Neuron (in vitro differentiated cells): ENCODE results near the gene POU2F2.

ENCODE experiments used
- H2AFZ ChIP-seq: one replicate; pipeline ENCODE4 v1.6.1; 2013; ENCODE audit warnings: low read depth, mild to moderate bottlenecking, inconsistent platforms, low read length, moderate library complexity
- H3K27me3 ChIP-seq: one replicate; pipeline ENCODE4 v1.6.1; 2013; ENCODE audit warnings: low read length; ENCODE audit not compliant: insufficient read depth
- H3K36me3 ChIP-seq: one replicate; pipeline ENCODE4 v1.6.1; 2013; ENCODE audit warnings: low read length; ENCODE audit not compliant: insufficient read depth
- H3K4me1 ChIP-seq: one replicate; pipeline ENCODE4 v1.6.1; 2013; ENCODE audit warnings: low read length; ENCODE audit not compliant: insufficient read depth
- H3K4me3 ChIP-seq: 2 replicates; pipeline ENCODE4 v1.5.1; 2013; ENCODE audit warnings: mild to moderate bottlenecking, low read length, moderate library complexity
- H3K9me3 ChIP-seq: one replicate; pipeline ENCODE4 v1.6.1; 2013; ENCODE audit warnings: low read length

The POU2F2 gene

DNA sequence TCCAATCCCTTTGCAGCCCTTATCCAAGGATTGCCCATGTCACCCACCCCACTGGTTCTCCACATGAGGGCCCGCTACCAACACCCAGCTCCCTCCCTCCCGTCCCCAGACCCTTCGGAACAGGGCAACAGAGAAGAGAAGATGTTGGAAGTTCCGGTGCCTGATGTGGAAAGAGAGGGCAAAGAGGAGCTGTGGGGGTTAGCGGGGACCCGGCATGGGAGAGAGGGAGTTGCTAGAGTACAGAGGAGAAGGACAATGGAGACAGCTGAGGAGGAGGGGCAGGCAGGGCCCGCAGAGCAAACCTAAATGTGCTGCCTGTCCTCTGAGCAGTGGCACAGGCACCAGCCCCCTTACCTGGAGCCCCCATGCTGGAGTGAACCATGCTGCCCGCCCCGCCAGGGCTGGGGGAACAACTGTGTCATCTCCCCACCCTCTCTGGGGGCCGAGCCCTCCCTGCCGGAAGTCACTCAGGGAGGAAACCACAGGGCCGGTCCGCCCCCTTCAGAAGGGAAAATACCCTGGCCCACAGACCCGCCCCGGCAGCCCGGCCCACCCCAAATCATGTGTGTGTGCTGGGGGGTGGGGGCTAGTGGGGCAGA is at the start of gene POU2F2:
Gene POU2F2, minus strand, starts transcription at position 417 of the 599 bp plus-strand sequence. Its CDS starts 35 bp downstream, at position 382.
- H3K9me3 ChIP-seq = no peaks in the 10 kb centered on the region
- H2AFZ ChIP-seq = no peak within 1 kb of the TSS
- no peak within 1 kb of the TSS for H3K4me3 ChIP-seq
- no peaks in the 10 kb centered on the region for H3K36me3 ChIP-seq
- H3K27me3 ChIP-seq = peaks cover 33% of the 10 kb centered on the region
- H3K4me1 ChIP-seq = peaks cover 24% of the 10 kb centered on the region

DNA sequence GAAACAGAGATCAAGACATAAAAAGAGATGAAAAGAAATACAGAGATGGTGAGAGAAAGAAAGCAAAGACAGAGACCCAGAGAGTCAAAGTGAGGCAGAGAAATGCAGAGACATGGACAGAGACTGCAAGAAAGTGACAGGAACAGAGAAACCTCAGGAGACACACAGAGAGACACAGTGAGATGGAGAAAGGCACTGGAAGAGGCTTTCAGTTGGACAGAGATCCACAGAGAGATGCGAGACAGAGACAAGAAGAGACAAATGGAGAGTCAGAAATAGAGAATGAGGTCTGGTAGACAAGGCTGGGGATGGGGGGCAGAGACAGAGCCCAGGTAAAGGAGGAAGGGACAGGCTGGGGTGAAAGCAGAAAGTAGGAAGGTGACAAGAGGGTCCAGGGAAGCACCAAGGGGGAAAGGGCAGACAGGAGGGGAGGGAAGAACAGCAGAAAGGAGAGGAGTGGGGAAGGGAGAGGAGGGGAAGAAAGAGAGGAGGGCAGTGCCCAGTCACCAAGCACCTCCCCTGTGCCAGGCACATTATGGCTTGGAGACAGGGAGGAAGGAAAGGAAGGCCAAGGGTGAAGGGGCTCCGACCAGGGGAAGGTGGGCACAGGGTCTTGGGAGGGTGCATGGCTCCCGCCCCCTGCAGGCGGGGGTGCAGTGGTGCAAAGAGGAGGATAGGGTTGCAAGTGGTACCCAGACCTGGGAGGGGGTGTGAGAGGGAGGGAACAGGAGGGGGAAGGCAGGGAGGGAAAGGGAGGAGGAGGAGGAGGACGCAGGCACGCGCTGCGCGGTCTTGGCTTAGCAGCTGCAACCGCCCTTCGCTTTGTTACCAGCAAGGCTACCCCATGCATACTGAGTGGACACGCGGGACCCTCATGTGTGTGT is 46.8 kb upstream of the POU2F2 start:
- H3K36me3 ChIP-seq = no peaks in the 10 kb centered on the region
- H3K27me3 ChIP-seq = peaks cover 22% of the 10 kb centered on the region
- no peak overlapping the region for H2AFZ ChIP-seq
- H3K4me1 ChIP-seq = peaks cover 37% of the 10 kb centered on the region
- H3K4me3 ChIP-seq = no peak overlapping the region
- H3K9me3 ChIP-seq = no peaks in the 10 kb centered on the region

DNA sequence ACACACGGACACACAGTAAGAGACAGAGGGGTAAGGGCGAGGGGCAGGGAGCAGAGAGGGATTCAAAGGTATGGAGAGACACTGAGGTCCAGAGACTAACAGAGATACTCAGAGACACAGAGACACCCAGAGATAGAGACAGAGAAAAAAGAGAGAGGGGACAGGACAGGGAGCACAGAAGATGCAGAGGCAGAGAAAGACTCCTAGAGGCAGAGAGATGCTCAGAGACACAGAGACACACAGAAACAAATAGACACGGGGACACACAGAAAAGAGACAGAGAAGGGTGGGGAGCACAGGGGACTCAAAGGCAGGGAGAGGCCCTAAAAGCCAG is 45.4 kb upstream of the POU2F2 start:
- peak overlapping the region; percentile 45 for H3K4me3 ChIP-seq
- H2AFZ ChIP-seq = no peak overlapping the region
- peaks cover 25% of the 10 kb centered on the region for H3K27me3 ChIP-seq
- no peaks in the 10 kb centered on the region for H3K9me3 ChIP-seq
- no peaks in the 10 kb centered on the region for H3K36me3 ChIP-seq
- peaks cover 48% of the 10 kb centered on the region for H3K4me1 ChIP-seq

DNA sequence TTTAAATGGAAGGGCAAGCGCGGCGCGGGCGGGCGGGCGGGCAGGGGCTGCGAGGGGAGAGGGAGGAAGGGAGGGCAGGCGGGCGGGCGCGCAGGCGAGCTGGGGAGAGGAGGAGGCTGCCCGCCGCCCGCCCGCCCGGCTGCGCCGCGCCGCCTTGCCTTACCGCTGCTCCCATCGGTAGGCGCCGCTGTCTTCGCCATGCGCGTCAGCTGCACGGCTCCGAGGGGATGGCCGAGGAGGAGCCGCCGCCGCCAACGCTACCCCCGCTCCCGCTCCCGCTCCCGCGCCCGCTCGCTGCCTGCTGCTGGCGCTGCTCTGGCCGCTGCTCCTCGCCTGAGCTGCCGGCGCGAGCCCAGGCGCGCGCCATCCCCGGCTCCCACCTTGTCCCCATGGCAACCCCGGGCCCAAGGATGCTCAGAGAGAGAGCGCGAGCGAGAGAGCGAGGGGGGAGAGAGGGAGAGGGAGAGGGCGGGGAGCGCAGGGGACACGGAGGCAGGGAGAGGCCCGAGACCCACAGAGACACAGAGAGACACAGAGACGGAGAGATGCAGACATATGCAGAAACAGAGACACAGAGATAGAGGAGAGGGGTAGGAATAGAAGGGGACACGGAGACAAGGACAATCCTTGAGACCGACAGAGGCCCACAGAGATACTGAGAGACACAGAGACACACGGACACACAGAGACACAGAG is 44.9 kb upstream of the POU2F2 start:
- H3K4me1 ChIP-seq = peaks cover 53% of the 10 kb centered on the region
- H2AFZ ChIP-seq = no peak overlapping the region
- no peaks in the 10 kb centered on the region for H3K36me3 ChIP-seq
- H3K4me3 ChIP-seq = peak overlapping the region; percentile 49
- no peaks in the 10 kb centered on the region for H3K9me3 ChIP-seq
- H3K27me3 ChIP-seq = peaks cover 25% of the 10 kb centered on the region

DNA sequence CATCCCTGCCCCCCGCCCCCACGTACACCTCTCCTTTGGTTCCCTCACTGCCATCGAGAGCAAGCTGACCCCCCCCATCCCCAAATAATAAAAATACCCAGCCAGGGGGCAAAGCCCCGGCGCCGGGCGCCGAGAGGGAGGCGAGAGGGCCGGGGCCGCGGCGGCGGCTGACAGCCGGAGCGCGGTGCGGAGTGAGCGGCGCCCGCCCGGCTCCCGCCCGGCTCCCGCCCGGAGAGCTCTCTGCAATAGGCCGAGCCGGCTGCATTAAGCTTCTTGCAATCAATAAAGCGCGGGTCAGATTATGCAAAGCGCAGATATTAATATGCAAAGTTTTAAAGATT is 44.4 kb upstream of the POU2F2 start:
- Histone ChIP-seq H3K4me3 (peak overlapping the region; percentile 49), H3K27me3 (peaks cover 25% of the 10 kb centered on the region), H3K36me3 (no peaks in the 10 kb centered on the region)

DNA sequence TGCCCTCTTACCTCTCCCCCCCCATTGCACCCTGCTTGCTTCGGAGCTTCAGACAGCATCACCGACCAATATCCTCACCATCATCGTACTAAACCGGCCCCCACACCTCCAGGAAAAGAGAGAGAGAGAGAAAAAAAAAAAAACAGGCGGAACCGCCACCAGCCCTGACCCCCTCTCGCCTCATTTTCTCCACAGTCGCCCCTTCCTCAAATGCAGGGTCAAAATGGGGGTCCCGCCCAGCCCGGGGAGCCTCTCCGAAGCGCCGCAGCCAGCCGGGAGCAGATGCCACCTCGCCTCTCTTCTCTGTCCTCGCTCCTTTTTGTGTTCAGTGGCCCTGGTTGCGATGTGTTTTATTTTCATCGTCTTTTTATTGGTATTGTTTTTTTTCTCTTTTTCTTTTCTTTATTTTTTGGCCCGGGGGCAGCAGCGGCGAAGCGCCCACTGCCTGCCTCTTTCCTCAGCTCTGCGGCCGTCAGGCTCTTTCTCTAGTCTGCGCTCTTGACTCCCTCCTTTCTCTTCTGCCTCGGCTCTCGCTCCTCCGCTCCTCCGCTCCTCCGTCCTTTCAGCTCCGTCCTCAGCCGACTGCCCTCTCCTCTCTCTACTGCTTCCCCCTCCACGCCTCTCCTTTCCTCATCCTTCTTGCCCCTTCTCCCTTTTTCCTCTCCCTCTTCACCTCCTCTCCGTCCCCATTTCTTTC is 43.9 kb upstream of the POU2F2 start:
- Histone ChIP-seq H3K36me3 (no peaks in the 10 kb centered on the region), H3K4me1 (peaks cover 63% of the 10 kb centered on the region), H2AFZ (peak overlapping the region; percentile 29), H3K9me3 (no peaks in the 10 kb centered on the region), H3K4me3 (peak overlapping the region; percentile 49), H3K27me3 (peaks cover 25% of the 10 kb centered on the region)

More for the DNA sequence above, 44.4 kb upstream of the POU2F2 start:
- Histone ChIP-seq H2AFZ (peak overlapping the region; percentile 29), H3K9me3 (no peaks in the 10 kb centered on the region), H3K4me1 (peaks cover 58% of the 10 kb centered on the region)

DNA sequence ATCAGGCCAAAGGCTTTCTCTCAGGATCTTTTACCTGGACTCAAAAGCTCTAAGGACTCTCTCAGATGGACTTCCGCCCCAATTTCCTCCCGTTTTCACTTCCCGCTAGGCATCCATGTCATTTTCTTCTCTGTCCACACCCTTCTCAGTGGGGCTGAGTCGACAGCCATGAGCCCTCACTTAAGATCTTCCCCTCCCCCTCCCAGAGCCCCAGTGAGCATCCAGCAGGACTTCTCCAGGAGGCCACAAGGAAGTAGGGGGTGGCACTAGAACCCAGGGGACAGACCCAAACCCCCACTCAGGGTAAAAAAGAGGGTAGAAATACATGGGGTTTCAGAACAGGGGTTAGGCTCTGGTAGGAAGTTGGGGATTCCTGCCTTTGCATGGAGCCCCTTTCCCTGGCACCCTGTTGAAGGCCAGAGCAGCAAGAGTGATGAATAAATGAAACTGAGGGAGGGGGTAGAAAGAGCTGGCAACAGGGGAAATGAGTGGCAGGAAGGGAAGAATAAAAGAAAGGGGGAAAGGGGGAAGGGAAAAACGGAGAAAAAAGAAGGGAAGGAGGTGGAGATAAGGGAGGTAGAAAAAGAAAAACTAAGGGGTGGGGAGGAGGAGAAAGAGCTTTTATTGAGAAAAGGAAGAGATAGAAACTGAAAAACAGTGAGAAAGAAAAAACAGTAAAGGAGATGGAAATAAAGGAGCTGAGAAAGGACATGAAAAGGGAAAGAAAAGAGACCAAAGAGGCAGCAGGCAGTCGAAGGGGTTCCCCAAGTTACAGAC is 42.9 kb upstream of the POU2F2 start:
- Histone ChIP-seq H3K4me3 (peak overlapping the region; percentile 49), H3K27me3 (peaks cover 22% of the 10 kb centered on the region), H2AFZ (no peak overlapping the region), H3K9me3 (no peaks in the 10 kb centered on the region), H3K4me1 (peaks cover 72% of the 10 kb centered on the region), H3K36me3 (no peaks in the 10 kb centered on the region)

DNA sequence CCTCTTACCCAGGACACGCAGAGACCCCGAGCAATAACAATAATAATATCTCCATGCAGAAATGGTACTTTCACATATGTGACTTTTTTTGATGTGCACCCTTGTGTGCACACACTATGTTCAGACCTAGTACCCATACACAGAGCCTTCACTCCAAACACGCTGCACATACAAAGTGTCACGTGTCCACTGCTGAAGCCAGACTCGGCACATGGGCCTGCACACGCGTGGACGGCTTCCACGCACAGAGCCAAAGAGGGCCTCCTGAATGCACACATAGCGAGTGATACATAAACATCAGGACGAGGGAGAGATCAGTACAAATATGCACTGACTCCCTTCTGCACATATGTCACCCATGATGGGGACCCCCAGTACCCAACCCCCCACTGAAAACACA is 41.9 kb upstream of the POU2F2 start:
- peaks cover 74% of the 10 kb centered on the region for H3K4me1 ChIP-seq
- H3K4me3 ChIP-seq = no peak overlapping the region
- peaks cover 14% of the 10 kb centered on the region for H3K27me3 ChIP-seq
- H3K36me3 ChIP-seq = no peaks in the 10 kb centered on the region
- H3K9me3 ChIP-seq = no peaks in the 10 kb centered on the region
- no peak overlapping the region for H2AFZ ChIP-seq

DNA sequence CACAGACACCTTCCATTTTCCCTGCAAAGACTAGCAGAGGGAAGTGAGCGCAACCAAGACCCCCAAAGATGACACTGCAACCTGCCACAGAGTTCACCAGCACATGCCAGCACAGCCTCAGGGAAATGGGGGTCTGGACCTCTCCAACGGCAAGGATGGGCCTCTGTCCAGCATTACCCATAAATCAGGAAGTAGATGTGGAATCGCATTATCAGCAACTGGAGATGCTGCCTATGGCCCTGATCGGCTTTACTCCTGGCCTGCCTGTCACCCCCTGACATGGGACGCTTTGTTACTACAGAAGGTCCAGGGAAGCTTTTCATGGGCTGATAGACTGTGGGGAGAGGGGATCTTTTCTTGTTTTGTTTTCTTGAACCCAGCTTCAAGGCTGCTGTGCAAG is 41.4 kb upstream of the POU2F2 start:
- Histone ChIP-seq H3K4me1 (peaks cover 76% of the 10 kb centered on the region), H3K9me3 (no peaks in the 10 kb centered on the region), H3K4me3 (no peak overlapping the region), H3K27me3 (peaks cover 9% of the 10 kb centered on the region), H3K36me3 (no peaks in the 10 kb centered on the region), H2AFZ (no peak overlapping the region)

DNA sequence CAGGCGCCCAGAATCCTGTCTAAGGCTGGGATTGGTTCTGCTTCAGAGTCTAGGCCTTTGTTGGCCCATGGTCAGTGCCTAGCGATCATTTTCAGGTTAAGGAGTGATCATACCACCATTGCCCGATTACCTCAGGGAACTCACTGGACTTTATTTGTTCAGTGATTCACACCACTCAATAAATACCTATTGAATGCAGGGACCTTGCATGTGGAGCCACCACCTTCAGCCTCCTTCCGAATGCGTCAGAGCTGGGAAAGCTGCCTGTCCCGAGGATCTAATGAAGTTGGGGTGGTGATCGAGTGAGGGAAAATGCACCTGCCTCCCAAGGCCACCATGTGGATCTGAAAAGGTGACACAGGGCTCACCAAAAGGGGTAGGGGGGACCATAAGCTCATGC is 40.0 kb upstream of the POU2F2 start:
- Histone ChIP-seq H3K36me3 (no peaks in the 10 kb centered on the region), H3K4me3 (no peak overlapping the region), H2AFZ (no peak overlapping the region), H3K4me1 (peaks cover 74% of the 10 kb centered on the region), H3K27me3 (peaks cover 9% of the 10 kb centered on the region), H3K9me3 (no peaks in the 10 kb centered on the region)

DNA sequence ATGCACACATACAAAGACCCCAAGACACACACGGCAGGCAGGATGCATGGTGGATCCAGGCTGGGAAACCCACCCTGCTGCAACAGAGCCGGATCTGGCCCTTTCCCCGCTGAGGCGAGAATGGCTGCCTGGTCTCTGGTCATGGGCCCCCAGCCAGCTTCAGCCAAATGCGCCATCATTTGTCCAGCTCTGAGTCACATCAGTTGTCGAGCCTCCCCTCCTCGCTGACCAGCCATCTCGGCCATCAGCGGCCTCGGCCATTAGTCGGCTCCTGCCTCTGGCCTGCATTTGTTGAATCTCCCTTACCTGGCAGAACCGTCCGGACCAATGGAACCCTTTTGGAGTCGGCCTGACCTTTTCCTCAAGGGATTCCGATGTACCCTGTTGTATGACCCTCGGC is 38.5 kb upstream of the POU2F2 start:
- H3K27me3 ChIP-seq = peaks cover 9% of the 10 kb centered on the region
- no peak overlapping the region for H2AFZ ChIP-seq
- peaks cover 78% of the 10 kb centered on the region for H3K4me1 ChIP-seq
- H3K9me3 ChIP-seq = no peaks in the 10 kb centered on the region
- no peaks in the 10 kb centered on the region for H3K36me3 ChIP-seq
- no peak overlapping the region for H3K4me3 ChIP-seq
